Measurements from ENCODE around the gene CSRP3.

The CSRP3 gene
- total RNA-seq = 0 reads per million in 2 donors

GRCh38 chr11:19201737-19202605 is at the start of gene CSRP3:
TSS of gene CSRP3 (minus strand) at chr11:19201983. CDS start at chr11:19192448, 9,535 bp downstream.
- no peak for DNase-seq

- DNase-seq = no peak
Measured at GRCh38 chr11:19251577-19251976, 49.8 kb upstream of the CSRP3 start.

GRCh38 chr11:19246816-19247215 is 45.0 kb upstream of the CSRP3 start:
- DNase-seq = no peak

- DNase-seq = no peak
Measured at GRCh38 chr11:19245351-19245750, 43.6 kb upstream of the CSRP3 start.

DNA sequence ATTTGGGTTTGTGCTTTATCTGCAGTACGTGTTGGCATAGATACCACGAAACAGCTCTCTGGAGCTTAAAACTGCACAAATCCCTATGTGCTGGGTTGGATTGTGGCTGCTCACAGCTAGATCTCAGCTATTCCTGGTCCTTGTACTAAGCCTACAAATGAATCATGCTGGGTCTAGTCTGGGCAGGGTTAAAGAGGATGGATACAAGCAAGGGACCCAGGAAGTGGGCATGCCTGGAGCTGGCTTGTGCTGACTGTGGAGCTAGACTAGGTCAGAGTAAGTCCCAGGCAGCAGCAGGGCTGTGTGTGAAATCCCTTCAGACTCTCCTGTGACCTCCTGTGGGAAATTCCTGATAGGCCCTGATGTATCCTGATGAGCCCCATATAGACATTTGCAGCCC is 42.8 kb upstream of the CSRP3 start:
- DNase-seq = no peak

DNA sequence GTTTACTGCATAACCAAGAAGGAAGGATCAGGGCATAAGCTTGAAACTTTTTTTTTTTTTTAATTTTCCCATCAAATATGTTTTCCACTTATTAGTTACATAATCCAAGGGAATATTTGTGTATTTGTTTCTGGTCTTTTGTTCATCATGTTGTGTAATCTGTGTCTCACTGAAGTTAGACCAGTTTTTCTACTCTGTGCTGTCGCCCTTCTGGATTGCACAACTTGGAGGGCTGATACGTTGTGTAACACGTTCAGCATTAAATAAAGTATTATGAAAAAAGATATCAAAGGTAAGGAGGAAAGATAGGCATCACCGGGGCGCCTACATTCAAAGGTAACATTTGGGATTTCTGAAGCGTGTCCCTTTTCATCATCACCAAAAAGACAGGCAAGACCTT is 42.3 kb upstream of the CSRP3 start:
- no peak for DNase-seq

DNA sequence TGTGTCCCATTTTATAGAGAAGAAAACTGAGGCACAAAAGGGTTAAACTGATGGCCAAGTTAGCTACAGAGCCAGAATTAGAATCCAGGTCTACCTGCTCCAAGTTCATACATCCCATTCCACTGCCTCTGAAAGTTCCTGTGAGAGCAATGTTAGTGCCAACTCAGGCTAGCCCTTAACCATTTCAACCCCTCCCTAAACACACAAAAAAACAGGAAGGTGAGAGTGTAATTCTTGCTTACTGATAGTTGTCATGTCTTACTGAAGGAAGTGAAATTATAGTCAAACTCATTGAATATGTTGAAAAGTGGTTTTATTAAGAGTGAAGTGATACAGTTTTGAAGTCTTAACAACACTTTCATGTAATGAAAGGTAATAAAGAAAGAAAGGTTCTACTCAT is 41.8 kb upstream of the CSRP3 start:
- no peak for DNase-seq

- DNase-seq = no peak
Measured at GRCh38 chr11:19243143-19243542, 41.4 kb upstream of the CSRP3 start.

DNA sequence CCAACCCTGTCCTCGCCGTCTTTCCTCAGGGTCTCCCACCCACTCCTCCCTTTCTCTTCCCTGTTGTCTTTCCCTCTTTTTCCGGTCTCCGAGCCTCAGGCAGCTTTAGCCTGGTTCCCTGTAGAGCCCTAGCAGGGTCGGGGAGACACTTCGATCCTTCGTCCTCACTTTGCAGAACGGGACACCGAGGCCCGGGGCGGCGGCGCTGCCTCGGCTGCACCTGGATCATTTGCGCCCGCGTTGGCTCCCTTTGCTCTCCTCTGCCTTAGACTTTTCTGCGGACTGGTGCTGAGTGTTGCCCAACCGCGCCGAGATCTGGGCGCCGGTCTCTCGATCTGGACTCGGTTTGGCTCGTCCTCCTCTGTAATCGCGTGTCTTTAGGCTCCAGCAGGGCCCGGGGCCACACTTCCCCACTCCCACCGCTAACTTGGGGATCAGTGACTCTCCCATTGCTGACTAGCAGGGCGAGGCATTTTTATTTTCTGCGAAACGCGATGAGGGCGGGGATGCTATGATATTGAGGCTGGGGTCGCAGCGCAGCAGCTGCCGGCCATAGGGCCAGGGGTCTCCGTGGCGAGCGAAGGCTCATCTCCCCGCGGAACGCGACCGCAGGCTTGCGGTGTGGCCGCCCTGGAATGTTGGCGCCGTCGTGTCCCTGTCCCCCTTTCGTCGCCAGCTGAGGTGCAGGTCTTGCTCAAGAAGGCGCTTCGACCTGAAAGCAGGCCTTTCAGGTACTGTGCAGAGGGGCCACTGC is 40.6 kb upstream of the CSRP3 start:
- DNase-seq = no peak

- DNase-seq = no peak
Measured at GRCh38 chr11:19241260-19242178, 39.7 kb upstream of the CSRP3 start.

DNA sequence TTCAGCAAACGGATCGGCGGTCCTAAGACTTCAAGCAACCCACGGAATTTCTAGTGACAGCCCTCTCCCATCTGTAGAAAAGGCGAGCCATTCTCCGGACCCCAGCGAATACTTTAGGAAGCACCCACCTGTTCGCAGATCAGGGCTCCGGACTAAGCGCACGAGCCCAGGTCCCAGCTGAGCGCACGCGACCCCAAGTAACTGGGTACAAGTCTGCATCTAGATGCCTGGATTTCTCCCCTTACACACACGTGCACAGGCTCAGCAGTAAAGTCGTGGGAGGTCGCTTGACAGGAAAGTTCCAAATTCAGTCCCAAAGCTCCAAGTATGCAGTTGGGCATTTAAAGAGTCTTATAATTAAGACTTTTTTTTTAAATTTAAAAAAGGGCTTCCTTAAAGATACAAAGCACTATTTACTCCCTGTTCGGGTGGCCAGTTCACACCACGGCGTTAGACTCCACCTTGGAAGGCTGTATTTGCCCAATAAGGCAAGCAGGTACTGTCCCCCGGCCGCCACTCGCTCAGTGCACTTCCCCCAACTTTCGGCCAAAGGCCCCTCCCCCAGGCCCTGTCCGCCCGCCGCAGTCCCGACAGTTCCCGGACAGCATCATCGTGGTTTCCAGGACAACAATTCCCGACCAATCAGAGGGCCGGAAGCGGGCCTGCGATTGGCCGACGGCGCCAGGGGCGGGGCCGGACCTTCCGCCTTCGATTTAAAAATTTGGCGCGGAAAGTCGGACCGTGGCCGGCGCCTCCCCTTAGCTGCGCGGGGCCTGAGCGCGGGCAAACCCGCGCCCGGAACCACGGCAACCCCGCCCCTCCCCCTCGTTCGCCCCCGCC is 38.9 kb upstream of the CSRP3 start, which contains the start of gene E2F8:
Gene E2F8, minus strand, starts transcription at position 526 of the 840 bp plus-strand sequence. CDS start 824 bp downstream, outside the sequence.
- peak; percentile 59 for DNase-seq

GRCh38 chr11:19239039-19239438 is 37.3 kb upstream of the CSRP3 start:
- DNase-seq = no peak

- DNase-seq = no peak
Measured at GRCh38 chr11:19237813-19238212, 36.0 kb upstream of the CSRP3 start.

GRCh38 chr11:19237381-19237780 is 35.6 kb upstream of the CSRP3 start:
- DNase-seq = no peak

DNA sequence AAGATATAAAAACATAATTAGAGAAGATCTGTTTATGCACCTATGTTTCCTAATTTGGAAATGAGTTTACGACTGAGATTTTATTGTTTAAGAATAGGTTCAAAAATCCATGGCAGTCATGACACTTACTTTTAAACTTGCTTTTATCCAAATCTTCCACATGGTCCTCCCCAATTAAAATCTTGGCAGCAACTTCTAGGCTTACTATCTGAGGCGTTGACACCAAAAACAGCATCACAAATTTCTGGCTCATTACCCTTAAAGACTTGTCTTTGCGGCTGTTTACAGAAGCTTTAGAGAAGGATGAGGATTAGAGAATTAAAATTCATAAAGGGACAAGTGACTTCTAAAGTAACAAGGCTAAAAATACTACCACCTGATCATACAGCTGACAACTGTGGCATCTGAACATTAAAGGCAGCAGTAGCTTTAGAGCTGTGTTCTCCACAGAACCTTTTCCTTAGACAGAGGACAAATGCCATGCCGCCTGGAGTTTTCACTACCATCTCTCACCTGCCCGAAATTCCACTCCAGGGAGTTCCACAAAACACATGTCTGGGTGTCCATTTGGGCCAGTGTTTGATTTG is 32.5 kb upstream of the CSRP3 start:
- no peak for DNase-seq

DNA sequence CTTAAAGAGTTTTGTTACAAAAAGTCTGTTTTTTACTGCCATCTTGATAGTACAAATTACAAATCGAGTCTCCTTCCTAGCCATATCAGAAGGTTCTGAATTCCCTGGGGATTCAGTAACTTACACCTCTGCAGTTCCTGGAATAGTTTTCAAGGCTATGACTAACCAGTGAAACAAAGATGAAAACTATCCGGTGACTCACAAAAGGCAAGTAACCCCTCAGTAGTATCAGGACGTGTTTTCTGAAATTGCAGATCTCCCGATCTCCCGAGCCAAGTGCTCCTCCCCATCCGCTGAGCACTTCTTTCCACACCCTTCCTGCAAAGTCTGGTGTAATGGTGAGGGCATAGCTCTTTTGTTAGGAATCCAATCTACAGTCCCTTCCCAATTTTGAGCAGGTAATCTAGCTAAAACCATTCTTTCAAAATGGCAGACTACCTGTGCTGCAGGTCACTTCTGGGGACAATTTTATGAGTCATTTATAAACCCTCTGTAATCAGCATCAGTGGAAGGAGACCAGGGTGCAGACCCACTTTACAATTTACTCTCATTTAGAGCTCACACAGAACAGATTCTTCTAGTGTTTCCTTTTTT is 31.2 kb upstream of the CSRP3 start:
- DNase-seq = no peak

DNA sequence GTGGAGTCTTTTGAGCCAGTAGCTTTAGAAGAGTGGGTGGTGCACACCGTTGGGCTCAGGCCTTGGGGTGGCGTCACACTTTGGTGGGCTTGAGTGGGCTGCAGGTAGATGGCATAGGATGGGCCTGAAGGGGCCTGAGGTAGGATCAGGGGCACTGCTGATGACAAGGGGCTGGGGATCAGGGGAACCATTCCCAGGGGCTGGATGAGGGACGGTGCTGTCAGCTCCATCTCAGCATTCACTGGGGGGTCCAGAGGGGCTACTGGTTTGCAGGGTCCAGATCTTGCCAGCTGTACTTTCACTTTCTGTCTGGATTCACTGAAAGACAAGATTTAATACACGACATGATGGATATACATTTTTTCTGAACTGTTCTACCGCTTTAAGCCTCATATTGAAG is 27.9 kb upstream of the CSRP3 start:
- DNase-seq = no peak

- no peak for DNase-seq
Measured at GRCh38 chr11:19228968-19229367, 27.2 kb upstream of the CSRP3 start.

DNA sequence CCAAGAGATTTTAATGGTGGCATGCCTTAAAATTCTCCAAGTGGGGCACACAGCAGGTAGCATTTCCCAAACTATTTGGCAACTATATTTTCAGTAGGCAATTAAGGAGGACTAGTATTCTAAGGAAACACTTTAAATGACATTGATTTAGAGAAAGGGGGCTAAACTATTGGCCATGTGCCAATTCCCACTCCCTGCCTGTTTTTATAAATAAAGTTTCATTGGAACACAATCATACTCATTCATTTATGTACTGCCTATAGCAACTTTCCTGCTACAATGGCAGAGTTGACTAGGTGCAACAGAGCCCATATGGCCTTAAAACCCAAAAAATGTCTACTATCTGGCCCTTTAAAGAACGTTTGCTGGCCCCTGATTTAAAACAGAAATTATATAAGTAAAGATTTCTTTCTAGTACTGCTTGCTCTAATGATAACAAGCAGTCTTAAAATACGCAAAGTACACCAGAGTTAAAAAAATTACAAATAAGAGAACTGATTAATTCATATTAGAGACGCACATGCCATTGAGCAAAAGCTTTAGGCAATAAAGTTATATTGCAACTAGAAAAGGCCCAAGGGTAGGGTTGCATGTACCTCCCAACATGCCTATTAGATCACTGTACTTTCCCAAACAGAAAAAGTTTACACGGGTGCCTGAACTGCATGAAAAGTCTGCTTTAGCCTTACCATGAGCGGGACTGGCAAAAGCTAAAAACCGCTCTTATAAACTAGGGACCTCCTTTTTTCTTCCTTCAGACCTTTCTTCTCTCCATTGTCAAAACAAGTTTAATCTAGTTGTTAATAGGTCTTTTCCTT is 24.8 kb upstream of the CSRP3 start:
- no peak for DNase-seq

DNA sequence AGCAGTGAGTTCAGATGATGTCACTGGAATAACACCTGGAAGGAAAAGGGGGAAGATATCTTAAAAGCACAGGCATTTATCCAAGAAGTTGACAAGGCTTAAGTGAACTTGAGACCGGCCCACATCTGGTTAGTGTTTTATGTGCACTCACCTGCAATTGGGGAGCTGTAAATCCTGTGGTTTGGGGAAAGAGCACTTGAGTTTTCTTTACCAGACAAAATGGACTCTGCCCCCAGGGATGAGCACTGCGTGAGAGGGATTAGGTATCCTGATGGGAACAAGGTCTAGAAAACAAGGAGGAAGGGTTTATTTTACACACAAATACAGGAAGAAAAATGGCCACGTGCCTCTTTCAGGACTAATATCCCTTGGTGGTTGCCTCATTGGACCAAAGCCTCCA is 23.8 kb upstream of the CSRP3 start:
- no peak for DNase-seq

Measured in T-helper 9 cell (primary cell).